ENCODE data around the gene TEPSIN. TPM values are rescaled to one million over a fixed set of nuclear protein-coding genes. Genes with fewer than 3 reads are reported as not detected.
"Not testable (repeated sequence)": the region's sequence is repeated elsewhere in the genome, so short reads cannot be mapped to it uniquely, and the experiment has no call there.

Gene TEPSIN
- total RNA-seq, 4 donors from 2014 or later = 19.5 to 31.6 (median 23.5) TPM

- 90% methylated on average over 17 of the region's 26 CpGs for WGBS
These were observed 8.6 kb downstream of the TEPSIN start for GRCh38 chr17:81230043-81230820.

GRCh38 chr17:81229666-81229920 lies 9.3 kb downstream of the TEPSIN start:
- 92% methylated on average over 12 of the region's 14 CpGs for WGBS
- H3K27me3 ChIP-seq = no peaks in the 10 kb centered on the region
- TF ChIP-seq POLR2A (IDR thresholded peaks at IDR 0.05; ENCODE audit: low read depth) (no peak), POLR2AphosphoS5 (IDR thresholded peaks at IDR 0.05) (no peak), EP300 (IDR thresholded peaks at IDR 0.05) (no peak), CTCF (IDR thresholded peaks at IDR 0.05) (no peak)
- no peaks in the 10 kb centered on the region for H3K4me1 ChIP-seq
- no peak overlapping the region for H3K27ac ChIP-seq (replicated peaks in 1 of 4)
- no peak for DNase-seq (ENCODE audit: extremely low spot score)
- peaks cover 29 to 66% (median 61%) of the 10 kb centered on the region in 4 donors for H3K36me3 ChIP-seq
- intact Hi-C loops (cut with DNase I) = no loop called here
- H3K9me3 ChIP-seq = no peaks in the 10 kb centered on the region
- no peak overlapping the region for H3K4me3 ChIP-seq

More at GRCh38 chr17:81230043-81230820, 8.6 kb downstream of the TEPSIN start:
- Histone ChIP-seq H3K36me3 (peaks cover 29 to 70% (median 62%) of the 10 kb centered on the region in 4 donors), H3K4me3 (no peak overlapping the region), H3K27me3 (no peaks in the 10 kb centered on the region), H3K9me3 (no peaks in the 10 kb centered on the region), H3K4me1 (peaks cover 0 to 2% (median 0%) of the 10 kb centered on the region in 4 donors), H3K27ac (replicated peaks in 1 of 4) (no peak overlapping the region)
- DNase-seq (ENCODE audit: extremely low spot score) = no peak
- TF ChIP-seq POLR2A (IDR thresholded peaks at IDR 0.05; ENCODE audit: low read depth) (no peak), CTCF (IDR thresholded peaks at IDR 0.05) (peak in 1 of 3 experiments; percentile 23), POLR2AphosphoS5 (IDR thresholded peaks at IDR 0.05) (no peak)
- intact Hi-C loops (cut with DNase I) = no loop called here

- intact Hi-C loops (cut with DNase I) = no loop called here
- Histone ChIP-seq H3K27ac (replicated peaks in 1 of 4) (no peak overlapping the region), H3K27me3 (no peaks in the 10 kb centered on the region), H3K9me3 (no peaks in the 10 kb centered on the region), H3K4me3 (no peak overlapping the region), H3K4me1 (peaks cover 0 to under 1% (median 0%) of the 10 kb centered on the region in 4 donors), H3K36me3 (peaks cover 29 to 61% (median 58%) of the 10 kb centered on the region in 4 donors)
- no peak for TF ChIP-seq POLR2A (IDR thresholded peaks at IDR 0.05; ENCODE audit: low read depth)
- TF ChIP-seq CTCF (IDR thresholded peaks at IDR 0.05) = no peak
- no peak for TF ChIP-seq POLR2AphosphoS5 (IDR thresholded peaks at IDR 0.05)
- TF ChIP-seq EP300 (IDR thresholded peaks at IDR 0.05) = no peak
- DNase-seq (ENCODE audit: extremely low spot score) = no peak
- WGBS = 79% methylated on average over 11 of the region's 32 CpGs
These were observed 9.8 kb downstream of the TEPSIN start for GRCh38 chr17:81228834-81229665.

GRCh38 chr17:81228420-81228819 lies 10.4 kb downstream of the TEPSIN start:
- H3K27me3 ChIP-seq = no peaks in the 10 kb centered on the region
- intact Hi-C loops (cut with DNase I) = no loop called here
- H3K36me3 ChIP-seq = peaks cover 29 to 54% (median 52%) of the 10 kb centered on the region in 4 donors
- no peak overlapping the region for H3K4me3 ChIP-seq
- no peaks in the 10 kb centered on the region for H3K9me3 ChIP-seq
- 63% methylated on average over 6 of the region's 9 CpGs for WGBS
- H3K4me1 ChIP-seq = peaks cover 4 to 7% (median 5%) of the 10 kb centered on the region in 4 donors
- TF ChIP-seq CTCF (IDR thresholded peaks at IDR 0.05) = no peak
- no peak for TF ChIP-seq EP300 (IDR thresholded peaks at IDR 0.05)
- TF ChIP-seq POLR2AphosphoS5 (IDR thresholded peaks at IDR 0.05) = no peak
- no peak for TF ChIP-seq POLR2A (IDR thresholded peaks at IDR 0.05; ENCODE audit: low read depth)
- no peak overlapping the region for H3K27ac ChIP-seq (replicated peaks in 1 of 4)
- DNase-seq (ENCODE audit: extremely low spot score) = no peak

GRCh38 chr17:81227630-81228029 lies 11.2 kb downstream of the TEPSIN start:
- H3K27ac ChIP-seq (replicated peaks in 1 of 4); intact Hi-C loops (cut with DNase I); H3K27me3 ChIP-seq; H3K4me3 ChIP-seq; H3K9me3 ChIP-seq; DNase-seq (ENCODE audit: extremely low spot score): not testable (repeated sequence)
- peaks cover 5 to 11% (median 8%) of the 10 kb centered on the region in 4 donors for H3K4me1 ChIP-seq
- H3K36me3 ChIP-seq = peaks cover 23 to 46% (median 44%) of the 10 kb centered on the region in 4 donors
- 64% methylated on average over 2 of the region's 2 CpGs for WGBS

Data from esophagus muscularis mucosa (tissue), 4 donors.